Measurements from ENCODE around the gene ACO1.

Gene ACO1

DNA sequence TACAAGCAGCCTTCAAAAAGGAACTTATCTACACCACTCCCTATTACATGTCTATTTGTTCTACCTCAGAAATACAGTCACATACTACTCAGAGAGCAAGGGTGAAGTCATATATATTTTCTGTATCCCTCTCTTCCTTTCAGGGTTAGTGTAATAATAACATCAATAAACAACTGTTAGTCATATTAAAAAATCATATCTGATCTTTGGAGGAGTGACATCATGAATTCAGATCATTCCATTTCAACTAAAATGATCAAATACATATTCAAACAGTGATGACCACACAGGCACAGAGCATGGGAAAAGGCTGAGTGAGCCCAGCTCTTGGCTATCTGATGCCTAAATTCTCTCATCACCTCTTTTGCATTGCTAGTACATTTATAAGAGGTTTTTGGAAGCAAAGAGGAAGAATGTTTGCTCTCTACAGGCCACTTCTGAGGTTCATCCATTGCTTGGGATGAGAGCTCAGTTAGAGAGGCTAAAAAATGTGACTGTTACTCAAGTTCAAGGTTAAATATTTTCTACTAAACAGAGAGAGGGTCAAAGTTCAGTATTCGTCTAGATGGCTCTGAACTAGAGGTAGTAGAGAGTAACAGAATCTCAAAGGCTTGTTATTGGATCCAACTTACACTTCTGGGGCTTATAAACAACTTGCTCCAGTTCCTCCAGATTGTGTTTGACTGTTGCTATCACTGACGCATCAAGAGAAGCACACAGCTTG lies 102.6 kb downstream of the ACO1 start:
- Histone ChIP-seq H3K36me3 (ENCODE audit: control insufficient read depth, insufficient read depth, low read length) (no peaks in the 10 kb centered on the region), H3K79me2 (no peaks in the 10 kb centered on the region)

GRCh38 chr9:32487981-32488380 lies 103.5 kb downstream of the ACO1 start:
- TF ChIP-seq, protein P1, sequence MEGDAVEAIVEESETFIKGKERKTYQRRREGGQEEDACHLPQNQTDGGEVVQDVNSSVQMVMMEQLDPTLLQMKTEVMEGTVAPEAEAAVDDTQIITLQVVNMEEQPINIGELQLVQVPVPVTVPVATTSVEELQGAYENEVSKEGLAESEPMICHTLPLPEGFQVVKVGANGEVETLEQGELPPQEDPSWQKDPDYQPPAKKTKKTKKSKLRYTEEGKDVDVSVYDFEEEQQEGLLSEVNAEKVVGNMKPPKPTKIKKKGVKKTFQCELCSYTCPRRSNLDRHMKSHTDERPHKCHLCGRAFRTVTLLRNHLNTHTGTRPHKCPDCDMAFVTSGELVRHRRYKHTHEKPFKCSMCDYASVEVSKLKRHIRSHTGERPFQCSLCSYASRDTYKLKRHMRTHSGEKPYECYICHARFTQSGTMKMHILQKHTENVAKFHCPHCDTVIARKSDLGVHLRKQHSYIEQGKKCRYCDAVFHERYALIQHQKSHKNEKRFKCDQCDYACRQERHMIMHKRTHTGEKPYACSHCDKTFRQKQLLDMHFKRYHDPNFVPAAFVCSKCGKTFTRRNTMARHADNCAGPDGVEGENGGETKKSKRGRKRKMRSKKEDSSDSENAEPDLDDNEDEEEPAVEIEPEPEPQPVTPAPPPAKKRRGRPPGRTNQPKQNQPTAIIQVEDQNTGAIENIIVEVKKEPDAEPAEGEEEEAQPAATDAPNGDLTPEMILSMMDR (IDR thresholded peaks at IDR 0.05), result no peak
- H3K4me1 ChIP-seq, result no peaks in the 10 kb centered on the region
- H3K36me3 ChIP-seq (ENCODE audit: control insufficient read depth, insufficient read depth, low read length), result no peaks in the 10 kb centered on the region
- no peak overlapping the region for H2AFZ ChIP-seq
- H3K9me3 ChIP-seq (ENCODE audit: control insufficient read depth, low read length), result no peaks in the 10 kb centered on the region
- no peak overlapping the region for H3K9ac ChIP-seq
- H3K4me2 ChIP-seq (ENCODE audit: low read length), result no peak overlapping the region
- no peak overlapping the region for H3K27ac ChIP-seq
- H3K27me3 ChIP-seq (ENCODE audit: control insufficient read depth, insufficient read depth, low read length), result no peaks in the 10 kb centered on the region
- no peaks in the 10 kb centered on the region for H3K79me2 ChIP-seq
- H3K4me3 ChIP-seq (ENCODE audit: low read depth, low read length), result no peak overlapping the region

More for the DNA sequence above, 102.6 kb downstream of the ACO1 start:
- no peaks in the 10 kb centered on the region for H3K27me3 ChIP-seq (ENCODE audit: control insufficient read depth, insufficient read depth, low read length)
- no peak overlapping the region for H3K27ac ChIP-seq
- TF ChIP-seq, protein P1 (IDR thresholded peaks at IDR 0.05), result no peak
- H3K9ac ChIP-seq, result no peak overlapping the region
- H3K4me1 ChIP-seq, result no peaks in the 10 kb centered on the region
- no peak overlapping the region for H3K4me2 ChIP-seq (ENCODE audit: low read length)
- H3K4me3 ChIP-seq (ENCODE audit: low read depth, low read length), result no peak overlapping the region
- H2AFZ ChIP-seq, result no peak overlapping the region
- H3K9me3 ChIP-seq (ENCODE audit: control insufficient read depth, low read length), result no peaks in the 10 kb centered on the region

DNA sequence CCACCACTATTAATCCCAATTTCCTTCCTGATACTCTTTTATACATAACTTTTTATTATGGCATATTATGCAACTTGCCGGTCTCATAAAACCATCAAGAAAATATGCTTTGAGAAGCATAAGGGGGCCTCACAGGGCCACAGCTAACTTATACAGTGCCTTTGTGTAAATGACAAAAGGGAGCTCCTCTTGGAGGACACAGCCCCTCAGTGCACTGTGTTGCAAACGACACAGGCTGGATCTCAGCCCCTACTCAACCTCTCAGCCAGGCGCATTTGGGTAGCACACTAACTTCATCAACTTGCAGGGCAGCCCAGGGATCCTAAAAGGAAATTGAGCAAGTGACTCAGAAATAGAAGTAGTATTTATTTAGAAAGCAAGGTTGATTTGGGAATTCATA lies 106.2 kb downstream of the ACO1 start:
- no peak overlapping the region for H2AFZ ChIP-seq
- H3K36me3 ChIP-seq (ENCODE audit: control insufficient read depth, insufficient read depth, low read length), result no peaks in the 10 kb centered on the region
- TF ChIP-seq, protein P1 (IDR thresholded peaks at IDR 0.05), result no peak
- no peaks in the 10 kb centered on the region for H3K4me1 ChIP-seq
- no peak overlapping the region for H3K27ac ChIP-seq
- H3K27me3 ChIP-seq (ENCODE audit: control insufficient read depth, insufficient read depth, low read length), result no peaks in the 10 kb centered on the region
- no peak overlapping the region for H3K4me3 ChIP-seq (ENCODE audit: low read depth, low read length)
- no peaks in the 10 kb centered on the region for H3K9me3 ChIP-seq (ENCODE audit: control insufficient read depth, low read length)
- no peak overlapping the region for H3K9ac ChIP-seq
- H3K4me2 ChIP-seq (ENCODE audit: low read length), result no peak overlapping the region
- no peaks in the 10 kb centered on the region for H3K79me2 ChIP-seq

- Histone ChIP-seq H3K9me3 (ENCODE audit: control insufficient read depth, low read length) (no peaks in the 10 kb centered on the region), H3K79me2 (no peaks in the 10 kb centered on the region), H3K36me3 (ENCODE audit: control insufficient read depth, insufficient read depth, low read length) (no peaks in the 10 kb centered on the region), H2AFZ (no peak overlapping the region), H3K4me2 (ENCODE audit: low read length) (no peak overlapping the region), H3K4me1 (no peaks in the 10 kb centered on the region), H3K4me3 (ENCODE audit: low read depth, low read length) (no peak overlapping the region), H3K27me3 (ENCODE audit: control insufficient read depth, insufficient read depth, low read length) (no peaks in the 10 kb centered on the region), H3K9ac (no peak overlapping the region), H3K27ac (no peak overlapping the region)
- TF ChIP-seq, protein P1 (IDR thresholded peaks at IDR 0.05), result no peak
Observed at GRCh38 chr9:32497921-32498320, 113.5 kb downstream of the ACO1 start.

- Histone ChIP-seq H2AFZ (no peak overlapping the region), H3K9me3 (ENCODE audit: control insufficient read depth, low read length) (no peaks in the 10 kb centered on the region), H3K9ac (no peak overlapping the region), H3K36me3 (ENCODE audit: control insufficient read depth, insufficient read depth, low read length) (no peaks in the 10 kb centered on the region), H3K4me3 (ENCODE audit: low read depth, low read length) (no peak overlapping the region), H3K79me2 (no peaks in the 10 kb centered on the region), H3K27ac (no peak overlapping the region), H3K4me2 (ENCODE audit: low read length) (no peak overlapping the region), H3K27me3 (ENCODE audit: control insufficient read depth, insufficient read depth, low read length) (no peaks in the 10 kb centered on the region), H3K4me1 (no peaks in the 10 kb centered on the region)
- TF ChIP-seq, protein P1 (IDR thresholded peaks at IDR 0.05), result no peak
Observed at GRCh38 chr9:32500768-32501167, 116.3 kb downstream of the ACO1 start.

All from parathyroid adenoma (tissue), 2 donors.